Measurements from ENCODE around the gene TRPC1. TPM values are rescaled to one million over a fixed set of nuclear protein-coding genes. Genes with fewer than 3 reads are reported as not detected.

Gene TRPC1
- total RNA-seq, 1 donor from 2014 or later: 3.9 TPM

DNA sequence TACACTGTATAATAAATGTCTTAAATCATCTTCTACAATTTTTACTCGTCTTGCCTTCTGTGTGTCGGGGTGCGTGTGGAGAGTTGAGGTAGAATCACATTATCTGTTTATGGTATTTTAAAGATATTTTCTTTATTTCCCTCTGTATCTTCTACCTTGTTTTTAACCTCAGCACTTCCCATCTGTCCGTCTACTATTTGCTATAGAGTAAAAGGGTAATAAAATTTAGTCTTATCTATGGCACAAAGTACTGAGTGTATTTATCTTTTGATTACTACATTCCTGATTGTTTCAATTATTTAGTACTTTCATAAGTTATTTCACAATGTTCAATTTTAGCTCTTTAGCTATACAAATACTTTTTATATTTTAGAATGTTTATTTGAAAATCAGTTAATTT is 62.2 kb downstream of the TRPC1 start:
- no peak for DNase-seq (ENCODE audit: low read depth)
- FAIRE-seq: no peak
- Histone ChIP-seq H3K36me3 (ENCODE audit: control insufficient read depth, insufficient read depth, low read length) (no peaks in the 10 kb centered on the region), H3K4me3 (ENCODE audit: low read depth, low read length) (no peak overlapping the region), H3K27me3 (ENCODE audit: control insufficient read depth, insufficient read depth, low read length) (no peaks in the 10 kb centered on the region)
- TF ChIP-seq, protein P1, sequence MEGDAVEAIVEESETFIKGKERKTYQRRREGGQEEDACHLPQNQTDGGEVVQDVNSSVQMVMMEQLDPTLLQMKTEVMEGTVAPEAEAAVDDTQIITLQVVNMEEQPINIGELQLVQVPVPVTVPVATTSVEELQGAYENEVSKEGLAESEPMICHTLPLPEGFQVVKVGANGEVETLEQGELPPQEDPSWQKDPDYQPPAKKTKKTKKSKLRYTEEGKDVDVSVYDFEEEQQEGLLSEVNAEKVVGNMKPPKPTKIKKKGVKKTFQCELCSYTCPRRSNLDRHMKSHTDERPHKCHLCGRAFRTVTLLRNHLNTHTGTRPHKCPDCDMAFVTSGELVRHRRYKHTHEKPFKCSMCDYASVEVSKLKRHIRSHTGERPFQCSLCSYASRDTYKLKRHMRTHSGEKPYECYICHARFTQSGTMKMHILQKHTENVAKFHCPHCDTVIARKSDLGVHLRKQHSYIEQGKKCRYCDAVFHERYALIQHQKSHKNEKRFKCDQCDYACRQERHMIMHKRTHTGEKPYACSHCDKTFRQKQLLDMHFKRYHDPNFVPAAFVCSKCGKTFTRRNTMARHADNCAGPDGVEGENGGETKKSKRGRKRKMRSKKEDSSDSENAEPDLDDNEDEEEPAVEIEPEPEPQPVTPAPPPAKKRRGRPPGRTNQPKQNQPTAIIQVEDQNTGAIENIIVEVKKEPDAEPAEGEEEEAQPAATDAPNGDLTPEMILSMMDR (IDR thresholded peaks at IDR 0.05; ENCODE audit: insufficient read depth, low read length, severe bottlenecking): no peak

- Histone ChIP-seq H3K4me3 (ENCODE audit: low read depth, low read length) (no peak overlapping the region), H3K27me3 (ENCODE audit: control insufficient read depth, insufficient read depth, low read length) (no peaks in the 10 kb centered on the region), H3K36me3 (ENCODE audit: control insufficient read depth, insufficient read depth, low read length) (no peaks in the 10 kb centered on the region)
- TF ChIP-seq, protein P1 (IDR thresholded peaks at IDR 0.05; ENCODE audit: insufficient read depth, low read length, severe bottlenecking): no peak
- DNase-seq (ENCODE audit: low read depth) (no peak), FAIRE-seq (no peak)
These were observed 63.9 kb downstream of the TRPC1 start for GRCh38 chr3:142787719-142788118.

DNA sequence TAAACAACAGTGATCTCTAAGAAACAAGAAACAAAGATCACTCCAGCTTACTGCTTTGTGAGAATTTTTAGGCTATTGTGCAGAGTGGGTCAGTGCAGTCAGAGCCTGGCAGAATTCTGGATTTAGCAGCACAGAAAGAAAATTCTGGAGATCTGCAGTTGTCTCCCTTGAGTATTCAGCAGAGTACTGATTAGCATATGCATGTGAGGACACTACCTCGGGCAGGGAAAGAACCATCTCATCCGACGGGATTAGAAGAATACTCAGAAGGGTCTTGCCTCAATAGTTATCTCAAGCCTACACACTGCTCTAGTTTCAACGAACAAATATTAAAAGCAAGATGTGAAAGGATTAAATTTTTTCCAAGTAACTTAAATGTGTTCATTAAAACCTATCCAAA is 70.7 kb downstream of the TRPC1 start:
- H3K36me3 ChIP-seq (ENCODE audit: control insufficient read depth, insufficient read depth, low read length): no peaks in the 10 kb centered on the region
- no peak for FAIRE-seq
- no peak overlapping the region for H3K4me3 ChIP-seq (ENCODE audit: low read depth, low read length)
- TF ChIP-seq, protein P1 (IDR thresholded peaks at IDR 0.05; ENCODE audit: insufficient read depth, low read length, severe bottlenecking): no peak
- DNase-seq (ENCODE audit: low read depth): no peak
- no peaks in the 10 kb centered on the region for H3K27me3 ChIP-seq (ENCODE audit: control insufficient read depth, insufficient read depth, low read length)

- no peaks in the 10 kb centered on the region for H3K27me3 ChIP-seq (ENCODE audit: control insufficient read depth, insufficient read depth, low read length)
- H3K36me3 ChIP-seq (ENCODE audit: control insufficient read depth, insufficient read depth, low read length): no peaks in the 10 kb centered on the region
- FAIRE-seq (no peak), DNase-seq (ENCODE audit: low read depth) (no peak)
- no peak overlapping the region for H3K4me3 ChIP-seq (ENCODE audit: low read depth, low read length)
- TF ChIP-seq, protein P1 (IDR thresholded peaks at IDR 0.05; ENCODE audit: insufficient read depth, low read length, severe bottlenecking): no peak
These were observed 71.5 kb downstream of the TRPC1 start for GRCh38 chr3:142795332-142795731.

GRCh38 chr3:142796823-142797222 is 73.0 kb downstream of the TRPC1 start:
- no peaks in the 10 kb centered on the region for H3K27me3 ChIP-seq (ENCODE audit: control insufficient read depth, insufficient read depth, low read length)
- no peak overlapping the region for H3K4me3 ChIP-seq (ENCODE audit: low read depth, low read length)
- no peak for FAIRE-seq
- no peak for DNase-seq (ENCODE audit: low read depth)
- no peaks in the 10 kb centered on the region for H3K36me3 ChIP-seq (ENCODE audit: control insufficient read depth, insufficient read depth, low read length)
- TF ChIP-seq, protein P1 (IDR thresholded peaks at IDR 0.05; ENCODE audit: insufficient read depth, low read length, severe bottlenecking): no peak

DNA sequence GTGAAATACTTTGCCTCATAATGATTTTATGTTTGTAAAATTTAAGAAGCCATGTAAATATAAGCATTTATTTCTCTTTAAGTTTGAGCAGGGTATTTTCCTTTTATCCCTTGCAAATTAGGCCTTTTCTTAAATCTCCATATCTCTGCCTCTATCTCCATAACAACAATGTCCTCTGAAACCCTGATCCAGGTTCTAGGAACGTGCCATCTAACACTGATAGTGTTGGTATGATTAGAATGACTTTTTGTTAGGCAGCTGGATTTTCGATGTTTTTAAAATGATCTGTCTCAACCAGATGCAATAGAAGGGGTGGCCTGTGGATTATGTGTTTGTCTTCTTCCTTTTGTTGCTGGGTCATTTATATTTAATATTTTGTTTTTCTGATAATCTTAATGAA is 77.9 kb downstream of the TRPC1 start:
- FAIRE-seq (no peak), DNase-seq (ENCODE audit: low read depth) (no peak)
- no peaks in the 10 kb centered on the region for H3K36me3 ChIP-seq (ENCODE audit: control insufficient read depth, insufficient read depth, low read length)
- H3K27me3 ChIP-seq (ENCODE audit: control insufficient read depth, insufficient read depth, low read length): no peaks in the 10 kb centered on the region
- TF ChIP-seq, protein P1 (IDR thresholded peaks at IDR 0.05; ENCODE audit: insufficient read depth, low read length, severe bottlenecking): no peak
- no peak overlapping the region for H3K4me3 ChIP-seq (ENCODE audit: low read depth, low read length)

All from bronchial epithelial cell (primary cell).